Erythroblast (primary cell): Measurements from ENCODE around the gene NMT1.

Source experiments
- DNase-seq, 2 experiments: peaks; one replicate each; lab custom pipeline; 2025; lab: John Stamatoyannopoulos, UW
- GATA1 ChIP-seq: IDR thresholded peaks from 2 replicates; pipeline ENCODE4 v1.6.1; 2011; ENCODE audit warnings: low read depth, mild to moderate bottlenecking, control low read depth, low read length, moderate library complexity
- POLR2A ChIP-seq: IDR thresholded peaks from 2 replicates; pipeline ENCODE4 v1.6.1; 2011; ENCODE audit warnings: mild to moderate bottlenecking, low read length

Gene NMT1

DNA sequence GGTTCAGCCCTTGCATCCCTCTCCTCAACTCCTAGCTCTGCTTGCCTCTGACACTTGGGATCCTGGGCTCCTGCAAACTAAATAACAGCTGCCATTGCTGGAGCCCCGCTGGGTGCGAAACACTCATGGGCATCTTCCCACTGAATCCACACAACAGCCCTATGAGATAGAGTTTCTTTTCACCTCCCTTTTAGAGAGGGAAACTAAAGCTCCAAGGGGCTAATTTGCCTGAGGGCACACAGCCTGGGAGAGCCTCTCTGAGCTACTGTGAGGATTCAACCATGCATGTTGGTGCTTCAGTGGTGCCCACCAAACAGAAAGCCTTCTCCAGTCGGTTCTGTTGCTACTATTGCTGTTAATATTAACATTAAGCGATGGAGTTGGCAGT lies 78.4 kb downstream of the NMT1 start:
- no peak for TF ChIP-seq GATA1
- TF ChIP-seq POLR2A, result no peak
- DNase-seq, result no peak

DNA sequence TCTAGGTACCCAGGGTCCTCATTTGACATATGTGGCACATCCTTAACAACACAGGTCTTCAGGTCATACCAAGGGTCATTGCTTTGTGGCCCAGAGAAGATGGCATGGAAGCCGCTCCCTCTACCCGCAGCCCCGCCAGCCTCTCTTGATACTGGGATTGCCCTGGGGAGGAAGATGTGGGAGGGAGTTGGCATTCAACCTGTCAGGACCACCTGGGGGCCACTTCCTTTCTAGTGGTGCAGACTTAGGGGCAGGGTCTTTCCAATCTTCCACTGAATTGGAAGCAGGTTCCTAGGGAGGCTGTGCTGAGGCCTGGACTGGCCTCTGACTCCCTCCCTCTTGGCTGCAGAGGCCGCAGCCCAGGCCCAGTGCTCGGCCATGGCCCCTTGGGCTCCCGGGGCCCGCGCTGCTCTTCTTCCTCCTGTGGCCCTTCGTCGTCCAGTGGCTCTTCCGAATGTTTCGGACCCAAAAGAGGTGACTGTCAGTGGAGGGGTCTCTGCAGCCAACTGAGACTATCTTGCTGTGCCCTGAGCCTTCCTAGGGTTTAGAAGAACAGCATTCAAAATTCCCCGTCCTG lies 82.1 kb downstream of the NMT1 start:
- TF ChIP-seq POLR2A (no peak), GATA1 (no peak)
- DNase-seq, result no peak

DNA sequence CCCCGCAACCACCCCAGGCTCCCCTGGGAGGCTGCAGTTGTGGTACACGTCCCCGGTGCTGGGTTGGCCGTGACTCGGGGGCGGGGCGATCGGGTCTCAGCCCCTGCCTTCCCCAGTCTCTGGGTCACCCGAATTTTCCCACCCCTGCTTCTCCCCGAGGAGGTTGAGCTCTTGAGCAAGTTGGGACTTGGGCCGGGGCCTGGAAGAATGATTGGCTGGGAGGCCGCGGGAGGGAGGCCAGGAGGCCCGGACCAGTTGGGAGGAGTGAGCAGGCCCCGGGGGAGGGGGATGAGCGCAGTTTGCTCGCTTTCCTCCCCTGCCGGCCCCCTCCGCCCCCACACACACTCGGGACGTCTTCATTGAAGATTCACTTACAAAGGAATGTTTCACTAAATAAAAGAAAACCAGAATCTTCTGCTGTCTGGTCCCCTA lies 82.7 kb downstream of the NMT1 start:
- peak; percentile 51 to 60 for DNase-seq
- no peak for TF ChIP-seq POLR2A

DNA sequence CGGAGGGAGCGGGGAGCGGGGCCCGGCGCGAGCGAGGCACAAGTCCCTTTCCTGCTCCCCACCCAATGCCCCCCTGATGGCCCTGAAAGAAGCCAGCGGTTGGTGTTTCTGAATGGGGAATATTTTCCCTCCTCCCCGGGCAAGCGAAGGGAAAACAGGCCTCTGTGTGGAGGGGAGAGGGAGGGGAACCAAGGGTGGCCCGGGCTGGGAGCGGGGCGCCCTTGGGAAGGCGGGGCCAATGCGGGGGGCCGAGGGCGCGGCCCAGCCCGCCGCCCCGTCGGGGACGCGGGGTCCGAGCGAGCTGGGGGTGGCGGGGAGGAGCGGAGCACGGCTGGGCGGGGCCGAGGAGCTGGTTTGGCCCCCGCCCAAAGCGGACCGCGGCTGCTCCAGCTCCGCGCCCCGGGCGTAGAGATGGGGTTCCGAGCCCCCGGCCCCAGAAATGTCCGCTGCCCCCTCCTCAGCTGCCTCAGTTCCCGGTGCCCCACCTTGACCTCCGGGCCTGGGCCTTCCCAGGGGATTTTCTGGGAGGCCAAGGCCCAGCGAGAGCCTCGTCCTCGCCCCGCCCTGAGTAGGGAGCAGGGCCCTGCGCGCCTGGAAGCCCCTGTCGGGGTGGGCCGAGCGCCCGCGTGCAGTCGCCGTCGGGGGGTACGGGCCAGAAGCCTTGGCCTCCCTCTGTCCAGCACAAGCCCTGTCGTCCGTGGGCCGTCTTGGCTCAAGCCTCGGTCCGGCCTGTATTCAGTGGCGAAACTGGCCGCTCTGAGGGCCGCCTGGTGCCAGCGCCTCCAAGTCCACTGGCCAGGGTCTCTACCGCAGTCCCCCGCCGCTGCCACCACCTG lies 83.3 kb downstream of the NMT1 start:
- peak; percentile 72 to 77 for DNase-seq
- TF ChIP-seq POLR2A (no peak), GATA1 (no peak)

DNA sequence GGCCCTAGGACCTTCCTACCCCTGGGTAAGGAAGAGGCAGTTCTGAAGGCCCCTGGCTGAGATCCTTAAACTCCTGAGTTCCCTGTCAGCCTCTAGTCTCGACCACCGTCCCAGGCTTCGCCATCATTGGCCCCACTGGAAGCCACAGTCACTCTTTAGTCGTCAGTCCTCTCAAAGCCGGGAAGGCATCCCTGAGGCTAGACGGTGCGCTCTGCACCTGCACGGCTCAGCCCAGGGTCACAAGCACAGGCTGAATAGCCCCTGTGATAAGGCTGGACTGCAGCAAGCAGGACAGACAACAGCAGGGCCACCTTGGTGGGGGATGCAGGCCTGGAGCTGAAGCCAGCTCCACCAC lies 83.9 kb downstream of the NMT1 start:
- peak in 1 of 2 experiments; percentile 35 for DNase-seq
- TF ChIP-seq GATA1 (no peak), POLR2A (no peak)

DNA sequence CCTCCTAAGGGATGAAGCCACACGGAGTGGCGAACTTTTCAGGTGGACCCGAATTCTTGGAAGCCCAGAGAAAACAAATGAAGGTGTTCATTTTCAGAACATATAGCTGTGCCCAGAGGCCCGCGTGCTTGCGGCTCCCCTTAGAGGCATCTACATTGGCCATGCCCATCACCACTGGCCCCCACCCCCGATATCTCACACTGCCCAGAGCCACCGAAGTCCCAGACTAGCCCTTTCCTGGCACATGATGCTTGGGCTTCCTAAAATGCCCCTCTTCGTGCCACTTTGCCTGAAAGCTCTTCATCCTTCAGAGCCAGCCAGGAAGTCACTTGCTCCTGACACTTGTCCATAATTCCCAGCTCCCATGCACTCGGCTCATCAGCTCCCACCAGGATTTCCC lies 85.0 kb downstream of the NMT1 start:
- TF ChIP-seq POLR2A, result no peak
- TF ChIP-seq GATA1, result no peak
- DNase-seq, result no peak

DNA sequence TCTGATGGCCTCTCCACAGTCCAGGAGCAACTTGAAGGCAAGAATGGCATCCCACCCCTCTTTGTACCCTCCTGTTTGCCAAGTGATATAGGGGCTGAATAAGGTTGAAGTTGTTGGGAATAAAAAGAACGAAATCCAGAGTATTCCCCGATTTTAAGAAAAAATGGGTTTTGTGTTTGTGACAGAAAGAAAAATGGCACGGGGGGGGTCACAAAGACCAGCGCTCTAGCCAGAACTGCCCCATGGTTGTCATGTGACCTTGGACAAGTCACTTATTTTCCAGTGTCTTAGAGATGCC lies 85.4 kb downstream of the NMT1 start:
- DNase-seq, result no peak
- TF ChIP-seq POLR2A, result no peak
- TF ChIP-seq GATA1, result no peak

DNA sequence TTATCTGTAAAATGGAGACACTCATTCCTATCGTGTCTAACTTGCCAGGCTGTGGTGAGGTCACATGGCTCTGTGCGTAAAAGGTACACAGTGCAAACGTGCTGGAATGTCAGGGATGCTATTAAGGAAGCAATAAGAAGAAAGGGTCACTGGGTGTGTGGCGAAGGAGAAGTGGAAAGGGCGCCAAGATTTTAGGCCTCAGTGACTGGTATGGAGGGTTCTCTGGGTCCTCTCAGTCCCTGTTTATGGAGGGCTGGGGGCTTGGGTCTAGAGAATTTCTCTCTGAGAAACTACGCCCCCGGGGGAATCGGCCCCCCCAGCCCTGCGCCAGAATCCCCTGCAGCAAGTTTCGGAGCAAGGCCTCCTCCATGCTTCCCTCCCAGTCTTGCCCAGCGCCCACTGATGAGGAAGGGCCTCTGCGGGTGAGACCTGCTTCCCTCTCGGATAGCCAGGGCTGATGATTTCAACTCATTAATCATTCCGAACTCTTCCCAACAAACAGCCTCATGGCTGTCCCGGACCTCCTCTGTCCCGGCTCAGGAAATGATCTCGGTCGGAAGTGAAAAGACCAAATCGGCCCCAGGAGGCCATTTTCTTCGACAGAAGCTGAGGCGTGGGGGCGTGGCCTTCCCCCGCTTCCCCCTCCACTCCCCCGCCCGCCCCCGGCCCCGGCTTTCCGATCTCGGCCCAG lies 85.9 kb downstream of the NMT1 start:
- TF ChIP-seq GATA1 (no peak), POLR2A (peak; percentile 64)
- peak; percentile 91 to 92 for DNase-seq

DNA sequence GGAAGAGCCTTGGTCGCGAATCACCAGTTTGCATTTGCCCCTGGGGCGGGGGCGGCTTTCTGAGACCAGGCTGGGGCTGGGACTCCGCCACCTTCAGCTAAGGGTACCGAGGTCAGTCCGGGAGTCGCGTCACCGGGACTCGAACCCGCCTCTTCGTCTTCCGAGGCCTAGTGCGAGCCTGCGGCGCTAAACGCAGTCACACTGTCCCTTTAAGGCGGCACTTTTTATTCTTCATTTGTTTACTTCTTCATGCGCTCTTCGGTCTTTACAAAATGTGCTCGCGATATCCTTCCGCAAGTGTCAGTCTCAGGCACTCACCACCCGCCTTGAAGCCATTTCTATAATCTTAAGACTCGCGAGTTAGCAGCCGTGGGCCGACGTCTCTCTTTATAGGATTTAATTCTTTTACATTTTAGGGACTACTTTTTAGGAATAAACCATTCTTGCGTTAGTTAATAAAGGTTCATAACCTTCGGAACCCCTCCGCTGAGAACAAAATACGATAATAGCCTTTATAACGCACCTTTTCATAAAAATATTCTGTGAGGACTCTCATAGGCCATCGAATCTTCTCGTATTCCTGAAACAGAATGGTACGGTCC lies 86.6 kb downstream of the NMT1 start:
- peak; percentile 97 for DNase-seq
- TF ChIP-seq GATA1, result no peak
- no peak for TF ChIP-seq POLR2A

DNA sequence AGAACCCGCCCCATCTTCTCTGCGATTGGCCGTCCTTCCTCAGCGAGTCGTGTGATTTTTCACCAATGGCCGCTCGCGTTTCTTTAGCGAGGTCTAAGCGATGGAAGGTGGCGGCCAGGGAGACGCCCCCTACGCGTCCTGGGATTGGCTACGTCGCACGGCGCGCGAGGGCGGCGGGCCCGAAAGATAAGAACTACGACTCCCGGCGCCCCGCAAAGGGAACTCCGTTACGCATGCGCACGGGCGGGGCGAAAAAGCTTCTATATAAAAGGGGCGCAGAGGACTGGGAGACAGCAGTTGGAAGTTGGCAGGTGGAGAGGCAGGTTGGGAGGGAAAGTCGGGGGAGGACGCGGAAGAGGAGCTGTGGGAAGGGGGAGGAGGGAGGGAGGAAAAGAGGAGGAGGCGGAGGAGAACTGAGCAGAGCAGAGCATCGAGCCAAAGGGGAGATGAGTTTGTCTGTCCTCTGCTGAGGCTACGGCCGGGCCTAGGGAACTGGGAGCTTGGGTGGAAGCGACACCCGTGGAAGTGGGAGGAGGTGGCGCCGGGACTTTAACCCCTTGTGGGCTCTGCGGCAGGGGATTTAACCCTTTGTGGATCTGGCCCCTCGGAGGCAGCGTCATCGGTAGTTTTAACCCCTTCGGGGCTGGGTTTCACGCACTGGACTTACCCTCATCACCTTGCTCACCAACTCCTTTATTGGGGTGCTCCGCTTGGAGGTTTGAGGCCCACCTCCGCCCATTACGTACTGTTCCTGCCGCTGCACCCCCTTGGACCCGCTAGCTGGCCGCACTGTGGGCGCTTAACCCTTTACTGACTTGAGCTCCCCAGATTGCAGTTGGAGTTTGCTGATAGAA lies 87.3 kb downstream of the NMT1 start, which contains the start of gene HEXIM1:
Gene HEXIM1 (plus strand): TSS at position 293 of the 854 bp plus-strand sequence. CDS start 716 bp downstream, outside the sequence.
- TF ChIP-seq POLR2A, result peak; percentile 99
- no peak for TF ChIP-seq GATA1

DNA sequence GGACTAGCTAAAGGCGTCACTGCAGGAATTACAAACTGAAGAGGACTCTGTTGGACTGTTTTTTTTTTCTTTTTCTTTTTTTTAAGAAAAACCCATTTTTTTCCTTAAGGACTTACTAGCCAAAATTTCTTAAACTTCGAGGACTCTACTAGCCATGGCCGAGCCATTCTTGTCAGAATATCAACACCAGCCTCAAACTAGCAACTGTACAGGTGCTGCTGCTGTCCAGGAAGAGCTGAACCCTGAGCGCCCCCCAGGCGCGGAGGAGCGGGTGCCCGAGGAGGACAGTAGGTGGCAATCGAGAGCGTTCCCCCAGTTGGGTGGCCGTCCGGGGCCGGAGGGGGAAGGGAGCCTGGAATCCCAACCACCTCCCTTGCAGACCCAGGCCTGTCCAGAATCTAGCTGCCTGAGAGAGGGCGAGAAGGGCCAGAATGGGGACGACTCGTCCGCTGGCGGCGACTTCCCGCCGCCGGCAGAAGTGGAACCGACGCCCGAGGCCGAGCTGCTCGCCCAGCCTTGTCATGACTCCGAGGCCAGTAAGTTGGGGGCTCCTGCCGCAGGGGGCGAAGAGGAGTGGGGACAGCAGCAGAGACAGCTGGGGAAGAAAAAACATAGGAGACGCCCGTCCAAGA lies 88.0 kb downstream of the NMT1 start:
- TF ChIP-seq POLR2A (no peak), GATA1 (no peak)
- DNase-seq, result peak; percentile 85 to 90

More for the DNA sequence above, 87.3 kb downstream of the NMT1 start, which contains the start of gene HEXIM1:
- peak; percentile 100 for DNase-seq
